Prostate gland (tissue), 2 donors: ENCODE results near the gene CITED2.

Source experiments
- CTCF ChIP-seq, 4 experiments: fragments of 200-600 bp in 2 of 4; fragments of 450-650 bp in 2 of 4; sonication (generic) in 2 of 4; IDR thresholded peaks; 1 replicate in 3 of 4; 2 replicates in 1 of 4; pipeline ENCODE4 v1.5.1; 2016 to 2019; ENCODE audit warnings: antibody characterized with exemption in 4 of 4, mild to moderate bottlenecking in 2 of 4, moderate library complexity in 2 of 4
- POLR2A ChIP-seq: fragments of 450-650 bp; IDR thresholded peaks from one replicate; pipeline ENCODE4 v1.6.1; 2016; ENCODE audit warnings: antibody characterized with exemption, mild to moderate bottlenecking
- POLR2AphosphoS5 ChIP-seq: sonication (generic); formaldehyde crosslinking; IDR thresholded peaks from one replicate; pipeline ENCODE4 v1.6.1; 2017; ENCODE audit warnings: antibody characterized with exemption

- TF ChIP-seq CTCF (IDR thresholded peaks at IDR 0.05) (no peak), POLR2A (no peak), POLR2AphosphoS5 (no peak)
Observed at GRCh38 chr6:139402876-139403386, 28.5 kb upstream of the CITED2 start.
